ENCODE measurements around the gene SLC26A9. TPM values are rescaled to one million over a fixed set of nuclear protein-coding genes. Genes with fewer than 3 reads are reported as not detected.

SLC26A9 gene
- total and polyA plus RNA-seq, 2 donors (not counting 3 experiments of a cell fraction or from before 2014, with no cell fraction given), result 0.10 to 0.20 TPM

DNA sequence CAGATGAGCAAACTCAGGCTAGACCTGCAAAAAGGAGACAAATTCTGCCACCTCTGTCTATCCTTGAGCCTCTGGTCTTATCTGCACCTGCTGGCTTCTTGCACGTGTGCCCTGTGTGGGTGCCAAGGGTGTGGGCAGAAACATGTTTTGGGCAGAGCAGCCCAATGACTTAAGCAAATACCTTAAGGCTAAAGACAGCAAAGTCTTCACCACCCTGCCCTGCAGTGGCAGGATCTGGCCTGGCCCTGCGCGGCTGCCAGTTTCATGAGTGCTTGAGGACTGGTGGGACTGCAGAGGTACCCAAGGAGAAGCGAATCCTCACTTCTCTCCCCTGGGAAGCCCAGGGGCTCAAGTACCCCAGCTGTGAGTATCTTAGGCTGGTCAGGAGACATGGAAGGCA is 3.8 kb upstream of the SLC26A9 start:
- DNase-seq (ENCODE audit: low read depth, low spot score), result no peak
- CTCF ChIA-PET, result interaction anchor here (1.0 to 9.3 kb wide), 4 partner anchors 27 to 155 kb away, joined by 3 to 67 read pairs (median 5); no protein-coding TSS in a partner anchor
- FAIRE-seq, result no peak
- H3K36me3 ChIP-seq (ENCODE audit: control insufficient read depth in 2 of 2, extremely low read depth in 1 of 2, insufficient read depth in 2 of 2, low read length in 2 of 2), result no peaks in the 10 kb centered on the region
- no peak for TF ChIP-seq JUN (IDR thresholded peaks at IDR 0.05; ENCODE audit: borderline replicate concordance, insufficient read depth, insufficient read length, low read depth)
- TF ChIP-seq MYC (IDR thresholded peaks at IDR 0.05; ENCODE audit: low read depth, low read length), result no peak
- no peak for TF ChIP-seq CTCF (IDR thresholded peaks at IDR 0.05; ENCODE audit: extremely low read depth in 1 of 2, insufficient read depth in 1 of 2, low read depth in 1 of 2, low read length in 2 of 2)
- no peak for TF ChIP-seq POLR2A (IDR thresholded peaks at IDR 0.05; ENCODE audit: low read depth, low read length)
- TF ChIP-seq FOS (IDR thresholded peaks at IDR 0.05; ENCODE audit: borderline replicate concordance, insufficient read depth, low read length), result no peak
- TF ChIP-seq POLR2AphosphoS5 (IDR thresholded peaks at IDR 0.05; ENCODE audit: insufficient read depth, low read depth, low read length), result no peak
- no peak for TF ChIP-seq EZH2 (IDR thresholded peaks at IDR 0.05; ENCODE audit: borderline replicate concordance, low read depth, low read length, severe bottlenecking)
- TF ChIP-seq, protein P1, sequence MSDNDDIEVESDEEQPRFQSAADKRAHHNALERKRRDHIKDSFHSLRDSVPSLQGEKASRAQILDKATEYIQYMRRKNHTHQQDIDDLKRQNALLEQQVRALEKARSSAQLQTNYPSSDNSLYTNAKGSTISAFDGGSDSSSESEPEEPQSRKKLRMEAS (IDR thresholded peaks at IDR 0.05; ENCODE audit: insufficient read depth, insufficient read length), result no peak
- no peak for TF ChIP-seq GATA2 (IDR thresholded peaks at IDR 0.05; ENCODE audit: insufficient read depth, insufficient read length, low read depth, low read length)
- H4K20me1 ChIP-seq (replicated peaks; ENCODE audit: control insufficient read depth, extremely low read depth, insufficient read depth, low read length), result no peaks in the 10 kb centered on the region
- H3K9me3 ChIP-seq (replicated peaks; ENCODE audit: control insufficient read depth, insufficient read depth, low read length), result no peaks in the 10 kb centered on the region
- H3K4me1 ChIP-seq (ENCODE audit: control insufficient read depth, extremely low read depth, insufficient read depth, low read length), result peaks cover 7% of the 10 kb centered on the region
- H3K4me3 ChIP-seq (replicated peaks in 1 of 3; ENCODE audit: insufficient read depth in 1 of 3, low read depth in 1 of 3, low read length in 3 of 3), result no peak overlapping the region
- H2AFZ ChIP-seq (ENCODE audit: low read depth, low read length), result no peak overlapping the region
- peaks cover 20 to 22% of the 10 kb centered on the region in 2 experiments for H3K27me3 ChIP-seq (ENCODE audit: control insufficient read depth in 2 of 2, insufficient read depth in 2 of 2, low read length in 2 of 2)
- no peak overlapping the region for H3K27ac ChIP-seq (ENCODE audit: insufficient read depth, low read depth, low read length)
- no peak overlapping the region for H3K9ac ChIP-seq (replicated peaks; ENCODE audit: extremely low read depth, insufficient read depth, low read length)
- BruUV-seq (replicated peaks), result no TSS peak
- dilution Hi-C loops (cut with MboI; ENCODE audit: extremely low pct_ligation_motif_present, low sequenced_read_pairs) (no loop called here), intact Hi-C loops (cut with micrococcal nuclease) (no loop called here)
- no peaks in the 10 kb centered on the region for H3K9me1 ChIP-seq (replicated peaks; ENCODE audit: control insufficient read depth, extremely low read depth, insufficient read depth, low read length)
- no peak overlapping the region for H3K4me2 ChIP-seq (ENCODE audit: insufficient read depth, low read length)
- POLR2A ChIA-PET, result no interaction called here
- H3K79me2 ChIP-seq (ENCODE audit: control insufficient read depth, insufficient read depth, low read length), result no peaks in the 10 kb centered on the region
